Ovary (tissue), 9 donors: Measurements from ENCODE around the gene BLOC1S5. TPM values are rescaled to one million over a fixed set of nuclear protein-coding genes. Genes with fewer than 3 reads are reported as not detected.

Experiments used
- DNase-seq, 5 donors: peaks; one replicate each; pipeline ENCODE4 v3.0.0-alpha.2; 2019 to 2020
- H3K27ac ChIP-seq, 2 donors: fragments of 200-600 bp; one replicate each; pipeline versions ENCODE4 v1.5.1 to v1.8.0; 2019 to 2022
- H3K27me3 ChIP-seq: fragments of 200-600 bp; one replicate; pipeline ENCODE4 v1.8.0; 2022
- H3K36me3 ChIP-seq: fragments of 200-600 bp; sonication (generic); one replicate; pipeline ENCODE4 v1.5.1; 2019
- H3K4me1 ChIP-seq: one replicate; pipeline ENCODE4 v1.8.1; 2013; ENCODE audit warnings: mild to moderate bottlenecking, moderate library complexity; ENCODE audit not compliant: insufficient read depth
- H3K4me3 ChIP-seq: fragments of 200-600 bp; sonication (generic); one replicate; pipeline ENCODE4 v1.5.1; 2017
- H3K9me3 ChIP-seq, 2 donors: fragments of 200-600 bp in 1 of 2; sonication (generic) in 1 of 2; one replicate each; pipeline versions ENCODE4 v1.5.1 to v1.8.1; 2013 to 2019; ENCODE audit warnings: mild to moderate bottlenecking in 1 of 2, moderate library complexity in 1 of 2
- EP300 ChIP-seq: sonication (generic); formaldehyde crosslinking; IDR thresholded peaks from one replicate; pipeline ENCODE4 v1.6.1; 2017; ENCODE audit warnings: antibody characterized with exemption
- POLR2A ChIP-seq: fragments of 450-650 bp; IDR thresholded peaks from one replicate; pipeline ENCODE4 v1.6.1; 2017; ENCODE audit warnings: antibody characterized with exemption, mild to moderate bottlenecking, moderate library complexity
- whole genome bisulfite sequencing, 3 donors: extraction: QIAGEN DNeasy Blood & Tissue Kit in 1 of 3; methylation state at CpG; one replicate each; pipeline versions ENCODE4 v1.1.5 to v1.1.7; 2013 to 2017; 5-methylcytosine and 5-hydroxymethylcytosine counted together
- intact Hi-C, 4 donors: fragments of 100-400 bp; cut with DNase I; formaldehyde crosslinking; loops; one replicate each; pipeline versions ENCODE4 v1.11.0 to v1.15.1; 2022 to 2023
- polyA plus RNA-seq, 2 donors: library from polyadenylated mRNA; stranded (reverse); fragments of 200-250 nt in 1 of 2; fragments of 350-450 nt in 1 of 2; fragmentation: Illumina TruSeq in 1 of 2; extraction: RNeasy Lipid Tissue Mini Kit (QIAGEN cat#74804) in 1 of 2; gene quantifications; one replicate each; pipeline ENCODE4 v1.2.3, GENCODE V29; 2013 to 2014
- total RNA-seq, 7 donors: library from RNA; depleted of rRNA in 2 of 7; stranded (reverse); fragments of >200 nt in 2 of 7; fragmentation: NEBNext Ultra II Directional in 3 of 7; extraction: Animal tissue kit (Norgen Biotek cat#: 25700) in 3 of 7; gene quantifications; one replicate each; pipeline versions ENCODE4 v1.1.0 to v1.2.4, GENCODE V29; 2016 to 2023
- TF ChIP-seq, protein P1 (sequence below), 3 donors: fragments of 450-650 bp in 2 of 3; fragments of 200-600 bp in 1 of 3; IDR thresholded peaks; one replicate each; pipeline versions ENCODE4 v1.5.1 to v1.8.0; 2016 to 2022; ENCODE audit warnings: antibody characterized with exemption in 3 of 3, mild to moderate bottlenecking in 1 of 3
- donor health status: DM: no; HTN: no; CAD: no; lungs with moderate emphysema.
- donor health status: DM: no; HTN: no; CAD: no.
- donor health status: Bipolar disorder and iron deficiency.
- donor health status: DM: yes; HTN: yes; CAD: no.
- donor health status: DM: no; HTN: no; CAD: no.
- donor health status: DM: yes; HTN: yes; CAD: no.

The BLOC1S5 gene
- total and polyA plus RNA-seq, 9 donors, result 8.8 to 21.5 (median 15.4) TPM

DNA sequence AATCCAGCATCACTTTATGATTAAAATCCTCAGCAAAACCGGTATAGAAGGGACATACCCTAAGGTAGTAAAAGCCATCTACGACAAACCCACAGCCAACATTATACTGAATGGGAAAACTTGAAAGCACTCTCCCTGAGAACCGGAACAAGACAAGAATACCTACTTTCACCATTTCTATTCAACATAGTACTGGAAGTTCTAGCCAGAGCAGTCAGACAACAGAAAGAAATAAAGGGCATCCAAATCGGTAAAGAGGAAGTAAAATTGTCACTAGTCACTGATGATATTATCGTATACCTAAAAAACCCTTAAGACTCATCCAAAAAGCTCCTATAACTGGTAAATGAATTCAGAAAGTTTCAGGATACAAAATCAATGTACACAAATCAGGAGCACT lies 33.3 kb downstream of the BLOC1S5 start:
- TF ChIP-seq EP300, result no peak
- TF ChIP-seq, protein P1, sequence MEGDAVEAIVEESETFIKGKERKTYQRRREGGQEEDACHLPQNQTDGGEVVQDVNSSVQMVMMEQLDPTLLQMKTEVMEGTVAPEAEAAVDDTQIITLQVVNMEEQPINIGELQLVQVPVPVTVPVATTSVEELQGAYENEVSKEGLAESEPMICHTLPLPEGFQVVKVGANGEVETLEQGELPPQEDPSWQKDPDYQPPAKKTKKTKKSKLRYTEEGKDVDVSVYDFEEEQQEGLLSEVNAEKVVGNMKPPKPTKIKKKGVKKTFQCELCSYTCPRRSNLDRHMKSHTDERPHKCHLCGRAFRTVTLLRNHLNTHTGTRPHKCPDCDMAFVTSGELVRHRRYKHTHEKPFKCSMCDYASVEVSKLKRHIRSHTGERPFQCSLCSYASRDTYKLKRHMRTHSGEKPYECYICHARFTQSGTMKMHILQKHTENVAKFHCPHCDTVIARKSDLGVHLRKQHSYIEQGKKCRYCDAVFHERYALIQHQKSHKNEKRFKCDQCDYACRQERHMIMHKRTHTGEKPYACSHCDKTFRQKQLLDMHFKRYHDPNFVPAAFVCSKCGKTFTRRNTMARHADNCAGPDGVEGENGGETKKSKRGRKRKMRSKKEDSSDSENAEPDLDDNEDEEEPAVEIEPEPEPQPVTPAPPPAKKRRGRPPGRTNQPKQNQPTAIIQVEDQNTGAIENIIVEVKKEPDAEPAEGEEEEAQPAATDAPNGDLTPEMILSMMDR (IDR thresholded peaks at IDR 0.05), result no peak
- TF ChIP-seq POLR2A, result no peak
- Histone ChIP-seq H3K27ac (no peak overlapping the region), H3K36me3 (no peaks in the 10 kb centered on the region), H3K4me1 (no peaks in the 10 kb centered on the region), H3K27me3 (no peaks in the 10 kb centered on the region), H3K9me3 (no peaks in the 10 kb centered on the region), H3K4me3 (no peak overlapping the region)
- intact Hi-C loops, result no loop called here
- DNase-seq, result no peak
- 96 to 98% (median 98%) methylated on average over 5 of the region's 5 CpGs for WGBS, 3 donors

DNA sequence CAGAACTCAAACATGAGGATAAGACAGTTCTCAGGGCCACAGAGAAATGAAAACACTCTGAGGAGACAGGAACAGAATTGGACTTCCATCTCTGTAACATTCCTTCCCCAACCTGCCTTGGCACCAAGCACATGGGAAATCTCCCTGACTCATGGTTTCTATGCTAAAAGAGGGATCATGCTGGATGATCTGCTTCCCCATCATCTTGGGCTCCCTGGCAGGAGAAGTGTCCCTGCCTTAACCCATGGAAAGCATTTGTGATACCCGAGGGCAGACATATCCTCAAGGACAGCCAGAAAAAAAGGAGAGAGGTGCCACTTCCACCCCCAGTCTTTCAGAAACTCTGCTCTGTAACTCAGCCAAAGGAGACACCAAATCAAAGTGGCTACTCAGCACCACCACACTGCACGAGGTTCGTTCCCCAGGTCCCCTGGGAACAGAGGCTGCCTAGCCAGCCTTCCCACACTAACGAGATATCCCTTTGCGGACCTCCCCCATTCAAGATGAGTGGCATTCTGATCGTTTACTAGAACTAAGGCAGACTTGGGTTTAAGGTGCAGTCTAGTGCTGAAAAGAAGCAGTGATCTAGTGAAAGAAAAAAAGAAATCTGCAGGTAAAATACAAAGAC lies 34.8 kb downstream of the BLOC1S5 start:
- TF ChIP-seq, protein P1 (IDR thresholded peaks at IDR 0.05), result no peak
- TF ChIP-seq POLR2A, result no peak
- no peak for TF ChIP-seq EP300
- no peaks in the 10 kb centered on the region for H3K27me3 ChIP-seq
- H3K4me3 ChIP-seq, result no peak overlapping the region
- H3K27ac ChIP-seq, result no peak overlapping the region
- intact Hi-C loops, result no loop called here
- no peaks in the 10 kb centered on the region for H3K9me3 ChIP-seq
- no peak for DNase-seq
- H3K36me3 ChIP-seq, result no peaks in the 10 kb centered on the region
- 20 to 27% (median 21%) methylated on average over 6 of the region's 6 CpGs for WGBS, 3 donors
- no peaks in the 10 kb centered on the region for H3K4me1 ChIP-seq

- no peak for DNase-seq
- H3K27ac ChIP-seq, result no peak overlapping the region
- intact Hi-C loops, result no loop called here
- 41 to 55% (median 51%) methylated on average over 2 of the region's 2 CpGs for WGBS, 3 donors
- no peaks in the 10 kb centered on the region for H3K36me3 ChIP-seq
- no peaks in the 10 kb centered on the region for H3K4me1 ChIP-seq
- TF ChIP-seq EP300 (no peak), POLR2A (no peak)
- TF ChIP-seq, protein P1 (IDR thresholded peaks at IDR 0.05), result no peak
- H3K27me3 ChIP-seq, result no peaks in the 10 kb centered on the region
- no peaks in the 10 kb centered on the region for H3K9me3 ChIP-seq
- no peak overlapping the region for H3K4me3 ChIP-seq
Measured at GRCh38 chr6:8027965-8028651, 36.1 kb downstream of the BLOC1S5 start.

DNA sequence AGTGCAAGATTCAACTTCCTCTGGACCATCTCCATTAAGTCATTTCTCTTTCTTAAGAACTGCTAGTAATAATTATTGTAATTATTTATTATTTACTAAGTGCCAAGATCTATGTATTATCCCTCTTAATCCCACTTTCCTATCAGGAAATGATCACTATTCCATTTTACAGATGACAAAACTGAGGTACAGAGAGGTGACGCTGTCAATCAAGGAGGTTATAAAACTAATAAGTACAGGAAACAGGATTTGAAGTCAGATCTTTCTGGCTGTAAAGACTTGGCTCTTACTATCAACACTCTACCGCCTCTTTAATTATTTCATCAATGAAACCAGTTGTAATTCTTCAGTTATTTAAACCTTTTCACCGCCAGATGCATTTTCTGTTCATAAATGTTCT lies 37.4 kb downstream of the BLOC1S5 start:
- Histone ChIP-seq H3K4me1 (no peaks in the 10 kb centered on the region), H3K9me3 (no peaks in the 10 kb centered on the region), H3K36me3 (no peaks in the 10 kb centered on the region), H3K4me3 (no peak overlapping the region), H3K27me3 (no peaks in the 10 kb centered on the region), H3K27ac (no peak overlapping the region)
- TF ChIP-seq, protein P1 (IDR thresholded peaks at IDR 0.05), result no peak
- TF ChIP-seq POLR2A, result no peak
- no peak for TF ChIP-seq EP300
- no peak for DNase-seq
- intact Hi-C loops, result no loop called here
- 99% methylated on average over 3 of the region's 3 CpGs for WGBS, 3 donors
